ENCODE results near the gene ADRA2B. TPM values are rescaled to one million over a fixed set of nuclear protein-coding genes. Genes with fewer than 3 reads are reported as not detected.
"Not testable (repeated sequence)": the region's sequence is repeated elsewhere in the genome, so short reads cannot be mapped to it uniquely, and the experiment has no call there.

The ADRA2B gene
- total RNA-seq, 2 experiments from 2014 or later = 0.29 to 0.34 TPM

GRCh38 chr2:96073170-96073775, 43.1 kb downstream of the ADRA2B start:
- POLR2A ChIA-PET = no interaction called here
- no peaks in the 10 kb centered on the region for H3K36me3 Mint-ChIP-seq (ENCODE audit: low read depth)

GRCh38 chr2:96072746-96073145, 43.6 kb downstream of the ADRA2B start:
- H3K4me3 Mint-ChIP-seq = no peak overlapping the region
- no peak for DNase-seq
- intact Hi-C loops (cut with micrococcal nuclease) = no loop called here
- TF ChIP-seq, protein P1, sequence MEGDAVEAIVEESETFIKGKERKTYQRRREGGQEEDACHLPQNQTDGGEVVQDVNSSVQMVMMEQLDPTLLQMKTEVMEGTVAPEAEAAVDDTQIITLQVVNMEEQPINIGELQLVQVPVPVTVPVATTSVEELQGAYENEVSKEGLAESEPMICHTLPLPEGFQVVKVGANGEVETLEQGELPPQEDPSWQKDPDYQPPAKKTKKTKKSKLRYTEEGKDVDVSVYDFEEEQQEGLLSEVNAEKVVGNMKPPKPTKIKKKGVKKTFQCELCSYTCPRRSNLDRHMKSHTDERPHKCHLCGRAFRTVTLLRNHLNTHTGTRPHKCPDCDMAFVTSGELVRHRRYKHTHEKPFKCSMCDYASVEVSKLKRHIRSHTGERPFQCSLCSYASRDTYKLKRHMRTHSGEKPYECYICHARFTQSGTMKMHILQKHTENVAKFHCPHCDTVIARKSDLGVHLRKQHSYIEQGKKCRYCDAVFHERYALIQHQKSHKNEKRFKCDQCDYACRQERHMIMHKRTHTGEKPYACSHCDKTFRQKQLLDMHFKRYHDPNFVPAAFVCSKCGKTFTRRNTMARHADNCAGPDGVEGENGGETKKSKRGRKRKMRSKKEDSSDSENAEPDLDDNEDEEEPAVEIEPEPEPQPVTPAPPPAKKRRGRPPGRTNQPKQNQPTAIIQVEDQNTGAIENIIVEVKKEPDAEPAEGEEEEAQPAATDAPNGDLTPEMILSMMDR (IDR thresholded peaks at IDR 0.05) = no peak
- H3K27me3 Mint-ChIP-seq = no peaks in the 10 kb centered on the region
- ATAC-seq = no peak
- H3K27ac Mint-ChIP-seq = no peak overlapping the region
- ChIA-PET POLR2A (no interaction called here), CTCF (interaction anchor here (0.7 kb wide), 1 partner anchor 44 kb away, joined by 3 read pairs; no protein-coding TSS in a partner anchor)
- no peaks in the 10 kb centered on the region for H3K36me3 Mint-ChIP-seq (ENCODE audit: low read depth)
- peaks cover 9% of the 10 kb centered on the region for H3K9me3 Mint-ChIP-seq
- no peaks in the 10 kb centered on the region for H3K4me1 Mint-ChIP-seq (ENCODE audit: low read depth)

More at GRCh38 chr2:96073170-96073775, 43.1 kb downstream of the ADRA2B start:
- H3K9me3 Mint-ChIP-seq = peaks cover 9% of the 10 kb centered on the region
- ATAC-seq = no peak
- H3K4me3 Mint-ChIP-seq = no peak overlapping the region
- DNase-seq = no peak
- H3K4me1 Mint-ChIP-seq (ENCODE audit: low read depth) = no peaks in the 10 kb centered on the region
- no peak overlapping the region for H3K27ac Mint-ChIP-seq
- intact Hi-C loops (cut with micrococcal nuclease) = no loop called here
- CTCF ChIA-PET = interaction anchor here (0.7 to 2.9 kb wide), 2 partner anchors 43 to 44 kb away, joined by 3 to 17 read pairs; partner anchors contain the start of gene ADRA2B
- TF ChIP-seq, protein P1 (IDR thresholded peaks at IDR 0.05) = no peak
- H3K27me3 Mint-ChIP-seq = no peaks in the 10 kb centered on the region

DNA sequence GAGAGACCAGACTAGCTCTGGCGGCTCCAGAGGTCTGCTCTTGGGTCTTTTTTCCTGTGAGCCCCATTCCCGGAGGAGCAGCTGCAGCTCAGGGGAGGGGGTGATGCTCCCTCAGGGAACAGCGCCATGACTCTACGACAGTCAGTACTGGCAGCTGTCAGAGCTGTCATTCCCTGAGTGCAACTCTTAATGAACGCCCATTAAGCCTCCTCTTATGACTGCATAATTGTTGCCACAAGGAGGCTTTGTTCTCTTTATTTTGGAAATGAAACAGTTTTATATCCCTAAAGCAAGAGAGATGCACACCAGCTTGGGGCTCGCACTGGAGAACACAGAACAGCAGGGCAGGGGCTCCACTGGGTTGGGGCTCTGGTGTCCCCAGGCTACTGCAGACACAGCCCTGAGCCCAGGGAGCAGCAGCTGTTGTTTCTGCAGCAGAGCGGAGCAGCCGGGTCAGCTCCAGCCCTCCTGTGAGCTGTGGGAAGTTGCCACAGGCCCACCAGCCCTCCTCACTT, 44.3 kb downstream of the ADRA2B start:
- H3K9me3 Mint-ChIP-seq; H3K4me1 Mint-ChIP-seq (ENCODE audit: low read depth); DNase-seq; POLR2A ChIA-PET; intact Hi-C loops (cut with micrococcal nuclease); H3K4me3 Mint-ChIP-seq; H3K27me3 Mint-ChIP-seq; ATAC-seq; H3K36me3 Mint-ChIP-seq (ENCODE audit: low read depth); H3K27ac Mint-ChIP-seq: not testable (repeated sequence)
- CTCF ChIA-PET = interaction anchor here (0.8 kb wide), 1 partner anchor 45 kb away, joined by 3 read pairs; no protein-coding TSS in a partner anchor

- H3K27ac Mint-ChIP-seq; POLR2A ChIA-PET; H3K4me3 Mint-ChIP-seq; intact Hi-C loops (cut with micrococcal nuclease); H3K9me3 Mint-ChIP-seq; DNase-seq; H3K4me1 Mint-ChIP-seq (ENCODE audit: low read depth); H3K36me3 Mint-ChIP-seq (ENCODE audit: low read depth); ATAC-seq; H3K27me3 Mint-ChIP-seq: not testable (repeated sequence)
- CTCF ChIA-PET = interaction anchor here (0.8 kb wide), 1 partner anchor 45 kb away, joined by 3 read pairs; no protein-coding TSS in a partner anchor
These were observed 45.0 kb downstream of the ADRA2B start for GRCh38 chr2:96071087-96071976.

- H3K4me1 Mint-ChIP-seq (ENCODE audit: low read depth); CTCF ChIA-PET; DNase-seq; intact Hi-C loops (cut with micrococcal nuclease); H3K27me3 Mint-ChIP-seq; POLR2A ChIA-PET; H3K4me3 Mint-ChIP-seq; ATAC-seq; H3K36me3 Mint-ChIP-seq (ENCODE audit: low read depth); H3K9me3 Mint-ChIP-seq; H3K27ac Mint-ChIP-seq: not testable (repeated sequence)
These were observed 46.0 kb downstream of the ADRA2B start for GRCh38 chr2:96070351-96070750.

GRCh38 chr2:96069878-96070277, 46.5 kb downstream of the ADRA2B start:
- DNase-seq = not testable (repeated sequence)

GRCh38 chr2:96067902-96068581, 48.3 kb downstream of the ADRA2B start:
- H3K27me3 Mint-ChIP-seq; H3K36me3 Mint-ChIP-seq (ENCODE audit: low read depth); H3K4me3 Mint-ChIP-seq; POLR2A ChIA-PET; H3K27ac Mint-ChIP-seq; H3K4me1 Mint-ChIP-seq (ENCODE audit: low read depth); intact Hi-C loops (cut with micrococcal nuclease); H3K9me3 Mint-ChIP-seq; DNase-seq; ATAC-seq: not testable (repeated sequence)
- CTCF ChIA-PET = interaction anchor here (0.9 kb wide), 1 partner anchor 1632 kb away, joined by 3 read pairs; no protein-coding TSS in a partner anchor

More at GRCh38 chr2:96069878-96070277, 46.5 kb downstream of the ADRA2B start:
- ATAC-seq; H3K9me3 Mint-ChIP-seq; H3K4me1 Mint-ChIP-seq (ENCODE audit: low read depth); intact Hi-C loops (cut with micrococcal nuclease); H3K4me3 Mint-ChIP-seq; H3K27me3 Mint-ChIP-seq; H3K27ac Mint-ChIP-seq; H3K36me3 Mint-ChIP-seq (ENCODE audit: low read depth); CTCF ChIA-PET; POLR2A ChIA-PET: not testable (repeated sequence)

GRCh38 chr2:96067098-96067660, 49.2 kb downstream of the ADRA2B start:
- ATAC-seq; intact Hi-C loops (cut with micrococcal nuclease); DNase-seq; H3K27ac Mint-ChIP-seq; H3K4me3 Mint-ChIP-seq; POLR2A ChIA-PET; H3K27me3 Mint-ChIP-seq; CTCF ChIA-PET; H3K4me1 Mint-ChIP-seq (ENCODE audit: low read depth); H3K36me3 Mint-ChIP-seq (ENCODE audit: low read depth); H3K9me3 Mint-ChIP-seq: not testable (repeated sequence)

- DNase-seq; ATAC-seq; H3K27me3 Mint-ChIP-seq; H3K27ac Mint-ChIP-seq; H3K4me3 Mint-ChIP-seq; intact Hi-C loops (cut with micrococcal nuclease); H3K4me1 Mint-ChIP-seq (ENCODE audit: low read depth); CTCF ChIA-PET; H3K36me3 Mint-ChIP-seq (ENCODE audit: low read depth); H3K9me3 Mint-ChIP-seq; POLR2A ChIA-PET: not testable (repeated sequence)
These were observed 49.9 kb downstream of the ADRA2B start for GRCh38 chr2:96066511-96066910.
